ENCODE results near the gene CDKL5.

The CDKL5 gene

DNA sequence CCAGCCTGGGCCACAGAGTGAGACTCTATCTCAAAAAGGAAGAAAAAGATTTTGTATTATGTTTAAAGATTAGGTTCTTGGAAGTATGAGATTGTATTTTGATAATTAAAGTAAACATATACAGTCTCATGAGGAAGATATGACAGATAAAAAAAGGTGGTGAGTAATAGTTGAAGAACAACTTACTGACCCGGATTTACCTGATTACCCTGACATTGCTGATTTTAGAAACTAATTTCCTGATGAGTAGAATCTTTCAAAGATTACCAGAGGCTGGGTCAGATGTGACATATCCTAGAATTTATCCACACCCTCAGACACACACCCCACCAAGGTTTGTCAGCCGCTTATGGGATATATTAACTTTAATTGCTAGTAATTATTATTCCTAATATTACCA is 9.5 kb downstream of the CDKL5 start:
- TF ChIP-seq POLR2A (IDR thresholded peaks at IDR 0.05; ENCODE audit: low read length) (no peak), GATA1 (IDR thresholded peaks at IDR 0.05; ENCODE audit: low read depth, low read length) (no peak)
- no peak for DNase-seq

DNA sequence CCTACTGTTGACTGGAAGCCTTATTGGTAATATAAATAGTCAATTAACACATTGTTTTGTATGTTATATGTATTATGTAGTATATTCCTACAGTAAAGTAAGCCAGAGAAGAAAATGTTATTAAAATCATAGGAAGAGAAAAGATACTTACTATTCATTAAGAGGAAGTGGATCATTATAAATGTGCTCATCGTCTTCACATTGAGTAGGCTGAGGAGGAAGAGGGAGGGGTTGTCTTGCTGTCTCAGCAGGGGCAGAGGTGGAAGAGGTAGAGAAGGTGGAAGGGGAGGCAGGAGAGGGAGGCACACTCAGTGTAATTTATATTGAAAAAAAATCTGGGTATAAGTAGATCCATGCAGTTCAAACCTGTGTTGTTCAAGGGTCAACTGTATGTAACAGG is 10.6 kb downstream of the CDKL5 start:
- no peak for DNase-seq
- TF ChIP-seq GATA1 (IDR thresholded peaks at IDR 0.05; ENCODE audit: low read depth, low read length), result no peak
- no peak for TF ChIP-seq POLR2A (IDR thresholded peaks at IDR 0.05; ENCODE audit: low read length)

GRCh38 chrX:18440835-18441234 is 15.4 kb downstream of the CDKL5 start:
- TF ChIP-seq POLR2A (IDR thresholded peaks at IDR 0.05; ENCODE audit: low read length), result no peak
- TF ChIP-seq GATA1 (IDR thresholded peaks at IDR 0.05; ENCODE audit: low read depth, low read length), result no peak
- DNase-seq, result no peak

DNA sequence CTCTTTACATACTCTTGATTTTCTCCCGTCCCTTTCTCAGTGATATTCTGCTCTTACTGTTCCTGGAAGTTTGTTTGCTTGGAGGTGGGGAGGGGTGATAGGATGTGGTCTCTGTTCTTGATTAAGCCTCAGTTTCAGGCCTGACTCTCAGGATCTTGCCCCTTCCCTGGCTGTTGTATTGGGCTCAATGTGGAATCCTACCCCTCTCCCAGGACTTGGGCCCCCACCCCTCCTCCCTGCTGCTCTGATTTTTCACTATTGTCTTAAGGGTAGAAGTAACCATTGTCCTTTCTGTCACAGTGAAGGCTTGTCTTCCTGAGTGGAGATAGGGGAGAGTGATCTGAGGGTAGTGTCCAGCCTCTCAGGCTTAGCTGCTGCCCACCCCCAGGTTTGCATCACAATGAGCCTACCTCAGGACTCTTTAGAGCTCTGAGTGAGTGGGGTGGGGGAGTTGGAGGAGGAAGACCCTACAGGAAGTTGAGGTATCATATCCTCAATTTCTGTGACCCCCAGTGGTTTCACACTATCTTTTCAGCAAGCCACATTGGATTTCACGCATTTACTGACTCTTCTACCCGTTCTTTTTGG is 16.5 kb downstream of the CDKL5 start:
- no peak for TF ChIP-seq GATA1 (IDR thresholded peaks at IDR 0.05; ENCODE audit: low read depth, low read length)
- TF ChIP-seq POLR2A (IDR thresholded peaks at IDR 0.05; ENCODE audit: low read length), result no peak
- no peak for DNase-seq

GRCh38 chrX:18448416-18448815 is 23.0 kb downstream of the CDKL5 start:
- TF ChIP-seq GATA1 (IDR thresholded peaks at IDR 0.05; ENCODE audit: low read depth, low read length) (no peak), POLR2A (IDR thresholded peaks at IDR 0.05; ENCODE audit: low read length) (no peak)
- DNase-seq, result no peak

DNA sequence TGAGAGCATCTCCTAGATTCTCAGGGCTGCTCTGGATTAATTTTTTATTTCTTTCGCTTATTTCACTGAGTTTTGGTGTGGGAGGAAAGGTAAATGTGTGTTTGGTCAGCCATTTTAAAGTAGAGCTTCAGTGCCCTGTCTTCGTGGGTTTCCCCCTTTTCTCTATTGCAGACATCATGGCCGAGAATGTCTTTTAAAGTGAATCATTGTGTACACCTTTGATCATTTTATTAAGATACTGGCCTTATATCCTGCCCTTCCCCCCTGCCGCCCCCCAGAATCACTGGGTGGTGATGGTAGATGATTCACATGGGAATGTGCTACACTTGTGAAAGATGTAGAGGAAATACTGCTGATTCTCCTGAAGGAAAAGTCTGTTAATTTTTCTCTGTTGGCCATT is 23.8 kb downstream of the CDKL5 start:
- no peak for DNase-seq
- TF ChIP-seq POLR2A (IDR thresholded peaks at IDR 0.05; ENCODE audit: low read length) (no peak), GATA1 (IDR thresholded peaks at IDR 0.05; ENCODE audit: low read depth, low read length) (no peak)

DNA sequence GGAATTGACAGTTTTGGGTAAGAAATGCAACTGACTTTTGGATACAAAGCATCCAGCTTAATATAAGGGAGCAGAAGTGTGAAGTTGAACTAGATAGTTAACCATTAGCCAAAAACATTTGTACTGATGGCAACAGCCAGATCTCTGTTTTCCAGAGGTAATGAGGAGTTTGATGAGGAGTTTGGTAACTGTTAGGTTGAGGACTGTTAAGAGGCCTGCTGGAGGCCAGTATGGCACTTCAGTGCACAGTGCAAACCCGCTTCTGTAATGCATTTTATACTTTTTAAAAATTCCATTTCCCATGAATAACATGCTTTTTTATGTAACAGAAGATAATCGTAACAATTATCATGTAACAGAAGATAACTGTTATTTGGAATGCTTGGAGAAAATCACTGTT is 30.0 kb downstream of the CDKL5 start:
- no peak for DNase-seq
- TF ChIP-seq GATA1 (IDR thresholded peaks at IDR 0.05; ENCODE audit: low read depth, low read length) (no peak), POLR2A (IDR thresholded peaks at IDR 0.05; ENCODE audit: low read length) (no peak)

DNA sequence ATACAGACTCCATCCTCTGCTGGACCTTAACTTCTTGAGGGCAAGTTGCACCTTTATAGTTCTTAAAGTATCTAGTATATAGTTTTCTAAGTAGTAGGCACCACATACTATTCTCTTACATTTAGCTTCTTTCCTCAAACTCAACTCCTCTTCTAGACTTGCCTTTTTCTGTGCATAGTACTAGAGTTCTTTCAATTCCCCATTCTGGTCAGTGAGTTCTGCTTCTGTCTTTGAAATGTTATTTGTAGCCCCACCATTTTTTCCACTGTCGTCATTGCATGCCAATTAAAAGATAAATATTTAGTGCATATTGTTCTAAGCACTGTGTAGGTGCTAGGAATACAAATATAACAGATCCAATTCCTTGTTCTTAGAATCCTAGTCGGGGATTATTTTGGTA is 31.6 kb downstream of the CDKL5 start:
- no peak for TF ChIP-seq POLR2A (IDR thresholded peaks at IDR 0.05; ENCODE audit: low read length)
- no peak for TF ChIP-seq GATA1 (IDR thresholded peaks at IDR 0.05; ENCODE audit: low read depth, low read length)
- no peak for DNase-seq

DNA sequence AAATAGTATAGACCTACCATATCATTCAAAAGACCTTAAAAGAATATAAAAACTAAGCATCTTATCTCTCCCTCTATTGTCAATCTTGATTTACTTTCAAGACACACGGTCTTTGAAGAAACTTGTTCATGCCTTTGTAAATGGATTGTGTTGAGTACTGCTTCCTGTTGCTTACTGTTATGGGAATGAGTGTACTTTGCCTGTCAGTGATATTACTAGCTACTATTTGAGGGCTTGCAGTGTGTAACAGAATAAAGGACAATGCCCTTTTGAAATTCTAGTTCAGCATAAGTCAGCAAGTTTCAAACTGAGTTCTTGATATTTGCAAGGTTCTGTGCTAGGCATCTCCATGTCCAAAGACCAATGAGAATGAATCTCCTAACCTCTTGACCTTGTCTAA is 36.0 kb downstream of the CDKL5 start:
- no peak for TF ChIP-seq POLR2A (IDR thresholded peaks at IDR 0.05; ENCODE audit: low read length)
- no peak for DNase-seq

GRCh38 chrX:18464499-18464898 is 39.1 kb downstream of the CDKL5 start:
- DNase-seq, result no peak
- TF ChIP-seq POLR2A (IDR thresholded peaks at IDR 0.05; ENCODE audit: low read length) (no peak), GATA1 (IDR thresholded peaks at IDR 0.05; ENCODE audit: low read depth, low read length) (no peak)

- TF ChIP-seq GATA1 (IDR thresholded peaks at IDR 0.05; ENCODE audit: low read depth, low read length) (no peak), POLR2A (IDR thresholded peaks at IDR 0.05; ENCODE audit: low read length) (no peak)
- DNase-seq, result no peak
These were observed 39.6 kb downstream of the CDKL5 start for GRCh38 chrX:18465051-18465450.

- no peak for TF ChIP-seq POLR2A (IDR thresholded peaks at IDR 0.05; ENCODE audit: low read length)
- TF ChIP-seq GATA1 (IDR thresholded peaks at IDR 0.05; ENCODE audit: low read depth, low read length), result no peak
- no peak for DNase-seq
These were observed 43.2 kb downstream of the CDKL5 start for GRCh38 chrX:18468599-18468998.

GRCh38 chrX:18471296-18471695 is 45.9 kb downstream of the CDKL5 start:
- DNase-seq, result no peak
- no peak for TF ChIP-seq POLR2A (IDR thresholded peaks at IDR 0.05; ENCODE audit: low read length)
- no peak for TF ChIP-seq GATA1 (IDR thresholded peaks at IDR 0.05; ENCODE audit: low read depth, low read length)

GRCh38 chrX:18490806-18491555 is 65.6 kb downstream of the CDKL5 start:
- TF ChIP-seq POLR2A (IDR thresholded peaks at IDR 0.05; ENCODE audit: low read length) (no peak), GATA1 (IDR thresholded peaks at IDR 0.05; ENCODE audit: low read depth, low read length) (no peak)
- no peak for DNase-seq

DNA sequence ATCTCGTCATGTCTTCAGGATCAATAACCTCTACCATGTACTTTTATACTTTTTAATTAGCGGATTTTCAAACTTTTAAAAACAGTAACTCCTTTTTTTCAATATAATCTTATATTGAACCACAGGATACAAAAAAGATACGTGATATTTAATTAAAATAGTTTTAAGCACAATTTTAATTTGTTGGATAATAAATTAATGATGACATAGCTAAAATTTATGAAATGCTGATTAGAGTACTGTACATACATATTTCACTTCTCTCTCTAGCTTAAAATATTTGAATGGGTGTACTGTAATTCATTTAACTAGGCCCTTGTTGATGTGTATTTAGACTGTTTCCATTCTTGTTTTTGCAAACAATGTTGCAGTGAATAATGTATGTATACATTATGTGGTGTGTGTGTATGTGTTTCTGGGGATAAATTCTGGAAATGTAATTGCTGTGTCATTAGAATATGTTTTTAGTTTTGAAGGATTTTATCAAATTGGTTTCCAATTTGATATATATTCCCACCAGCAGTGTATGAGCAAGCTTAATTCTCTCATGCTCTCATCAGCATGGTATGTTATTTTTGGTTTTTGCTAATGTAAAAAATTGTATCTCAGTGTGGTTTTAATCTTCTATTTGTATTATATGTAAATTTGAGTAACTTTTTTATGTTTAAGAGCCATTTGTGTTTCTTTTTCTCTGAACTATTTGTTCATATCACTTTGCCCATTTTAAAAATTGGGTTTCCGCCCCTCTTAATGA is 66.4 kb downstream of the CDKL5 start:
- no peak for DNase-seq
- TF ChIP-seq GATA1 (IDR thresholded peaks at IDR 0.05; ENCODE audit: low read depth, low read length) (no peak), POLR2A (IDR thresholded peaks at IDR 0.05; ENCODE audit: low read length) (no peak)
